ENCODE measurements around the gene OSBPL5. TPM values are rescaled to one million over a fixed set of nuclear protein-coding genes. Genes with fewer than 3 reads are reported as not detected.

OSBPL5 gene
- total RNA-seq, 1 donor from 2014 or later = 115 TPM

DNA sequence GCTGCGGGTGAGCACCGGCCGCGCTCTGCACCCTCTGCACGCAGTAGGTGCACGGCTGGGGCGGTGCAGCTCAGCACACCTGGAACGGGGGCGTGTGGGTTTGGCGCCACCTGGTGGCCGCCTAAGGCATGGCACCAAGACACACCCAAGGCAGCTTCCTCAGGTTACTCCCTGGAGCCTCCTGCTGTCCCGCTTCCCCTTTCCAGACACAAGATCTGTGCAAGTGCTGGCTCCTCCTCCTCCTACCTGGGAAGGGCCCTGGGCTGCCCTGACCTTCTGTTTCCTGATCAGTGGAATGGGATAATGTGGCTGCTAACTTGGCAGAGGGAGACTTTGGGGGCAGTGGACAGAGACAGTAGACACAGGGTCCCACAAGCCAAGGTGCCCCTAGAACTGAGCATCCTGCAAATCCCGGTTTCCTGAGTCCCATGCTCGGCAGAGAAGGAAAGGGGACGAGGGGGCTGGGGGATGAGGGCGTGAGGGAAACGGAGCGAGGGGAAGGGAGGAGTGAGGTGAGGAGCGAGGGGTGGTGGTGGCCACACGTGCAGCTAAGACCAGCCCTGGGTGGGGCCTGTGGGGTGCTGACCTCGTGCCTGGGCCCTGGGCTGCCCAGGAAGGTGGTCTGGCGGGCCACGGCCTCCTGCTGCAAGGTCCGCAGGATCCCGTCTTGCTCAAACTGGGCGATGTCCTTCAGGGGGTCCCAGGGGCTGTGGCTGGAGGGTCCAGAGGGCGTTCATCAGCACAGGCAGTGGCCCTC, 73.1 kb downstream of the OSBPL5 start:
- Mint-ChIP-seq H3K27me3 (ENCODE audit: unreplicated experiment) (peaks cover 7% of the 10 kb centered on the region), H3K27ac (ENCODE audit: unreplicated experiment) (no peak overlapping the region), H3K36me3 (ENCODE audit: unreplicated experiment) (no peaks in the 10 kb centered on the region), H3K4me3 (ENCODE audit: unreplicated experiment) (no peak overlapping the region), H3K4me1 (ENCODE audit: low read depth, unreplicated experiment) (peaks cover 15% of the 10 kb centered on the region), H3K9me3 (ENCODE audit: unreplicated experiment) (peaks cover 6% of the 10 kb centered on the region)
- peak; percentile 75 for DNase-seq
- TF ChIP-seq, protein P1, sequence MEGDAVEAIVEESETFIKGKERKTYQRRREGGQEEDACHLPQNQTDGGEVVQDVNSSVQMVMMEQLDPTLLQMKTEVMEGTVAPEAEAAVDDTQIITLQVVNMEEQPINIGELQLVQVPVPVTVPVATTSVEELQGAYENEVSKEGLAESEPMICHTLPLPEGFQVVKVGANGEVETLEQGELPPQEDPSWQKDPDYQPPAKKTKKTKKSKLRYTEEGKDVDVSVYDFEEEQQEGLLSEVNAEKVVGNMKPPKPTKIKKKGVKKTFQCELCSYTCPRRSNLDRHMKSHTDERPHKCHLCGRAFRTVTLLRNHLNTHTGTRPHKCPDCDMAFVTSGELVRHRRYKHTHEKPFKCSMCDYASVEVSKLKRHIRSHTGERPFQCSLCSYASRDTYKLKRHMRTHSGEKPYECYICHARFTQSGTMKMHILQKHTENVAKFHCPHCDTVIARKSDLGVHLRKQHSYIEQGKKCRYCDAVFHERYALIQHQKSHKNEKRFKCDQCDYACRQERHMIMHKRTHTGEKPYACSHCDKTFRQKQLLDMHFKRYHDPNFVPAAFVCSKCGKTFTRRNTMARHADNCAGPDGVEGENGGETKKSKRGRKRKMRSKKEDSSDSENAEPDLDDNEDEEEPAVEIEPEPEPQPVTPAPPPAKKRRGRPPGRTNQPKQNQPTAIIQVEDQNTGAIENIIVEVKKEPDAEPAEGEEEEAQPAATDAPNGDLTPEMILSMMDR (IDR thresholded peaks at IDR 0.05; ENCODE audit: partially characterized antibody, unreplicated experiment) = peak; percentile 100

DNA sequence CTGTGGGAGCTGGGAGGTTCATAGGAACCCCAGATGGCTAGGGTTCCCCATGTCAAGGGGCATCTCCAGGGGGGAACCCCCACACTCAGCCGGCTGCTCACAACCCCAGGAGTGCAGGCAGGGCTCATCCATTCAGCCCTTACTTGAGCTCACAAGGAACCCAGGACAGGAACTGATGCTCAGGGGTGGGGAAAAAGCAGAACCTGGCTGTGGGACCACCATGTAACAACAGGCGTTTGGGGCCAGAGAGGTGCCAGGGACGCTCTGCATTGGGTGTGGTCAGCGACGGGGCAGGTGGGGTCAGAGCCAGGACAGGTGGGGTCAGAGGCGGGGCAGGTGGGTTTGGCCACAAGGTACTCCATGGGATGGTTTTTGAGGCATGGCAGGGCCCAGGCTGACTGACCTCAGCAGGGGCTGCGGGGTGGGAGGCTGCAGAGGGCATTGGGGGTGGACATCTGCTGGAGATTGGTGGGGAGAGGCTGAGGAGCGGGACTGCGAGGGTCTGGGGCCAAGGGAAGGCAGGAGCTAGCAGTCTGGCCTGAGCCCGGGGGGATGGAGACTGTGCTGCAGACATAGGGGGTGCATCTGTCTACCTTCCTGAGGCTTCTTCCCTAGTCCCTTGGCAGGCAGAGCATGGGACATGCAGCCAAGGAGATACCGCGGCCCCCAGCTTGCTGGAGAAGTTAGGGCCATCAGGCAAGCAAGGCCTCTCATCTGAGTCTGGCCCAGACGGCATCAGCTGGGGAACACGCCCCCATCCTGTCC, 73.8 kb downstream of the OSBPL5 start:
- Mint-ChIP-seq H3K36me3 (ENCODE audit: unreplicated experiment) (no peaks in the 10 kb centered on the region), H3K27ac (ENCODE audit: unreplicated experiment) (no peak overlapping the region), H3K4me1 (ENCODE audit: low read depth, unreplicated experiment) (peaks cover 15% of the 10 kb centered on the region), H3K4me3 (ENCODE audit: unreplicated experiment) (no peak overlapping the region), H3K9me3 (ENCODE audit: unreplicated experiment) (peaks cover 7% of the 10 kb centered on the region), H3K27me3 (ENCODE audit: unreplicated experiment) (peaks cover 8% of the 10 kb centered on the region)
- TF ChIP-seq, protein P1 (IDR thresholded peaks at IDR 0.05; ENCODE audit: partially characterized antibody, unreplicated experiment) = no peak
- no peak for DNase-seq

DNA sequence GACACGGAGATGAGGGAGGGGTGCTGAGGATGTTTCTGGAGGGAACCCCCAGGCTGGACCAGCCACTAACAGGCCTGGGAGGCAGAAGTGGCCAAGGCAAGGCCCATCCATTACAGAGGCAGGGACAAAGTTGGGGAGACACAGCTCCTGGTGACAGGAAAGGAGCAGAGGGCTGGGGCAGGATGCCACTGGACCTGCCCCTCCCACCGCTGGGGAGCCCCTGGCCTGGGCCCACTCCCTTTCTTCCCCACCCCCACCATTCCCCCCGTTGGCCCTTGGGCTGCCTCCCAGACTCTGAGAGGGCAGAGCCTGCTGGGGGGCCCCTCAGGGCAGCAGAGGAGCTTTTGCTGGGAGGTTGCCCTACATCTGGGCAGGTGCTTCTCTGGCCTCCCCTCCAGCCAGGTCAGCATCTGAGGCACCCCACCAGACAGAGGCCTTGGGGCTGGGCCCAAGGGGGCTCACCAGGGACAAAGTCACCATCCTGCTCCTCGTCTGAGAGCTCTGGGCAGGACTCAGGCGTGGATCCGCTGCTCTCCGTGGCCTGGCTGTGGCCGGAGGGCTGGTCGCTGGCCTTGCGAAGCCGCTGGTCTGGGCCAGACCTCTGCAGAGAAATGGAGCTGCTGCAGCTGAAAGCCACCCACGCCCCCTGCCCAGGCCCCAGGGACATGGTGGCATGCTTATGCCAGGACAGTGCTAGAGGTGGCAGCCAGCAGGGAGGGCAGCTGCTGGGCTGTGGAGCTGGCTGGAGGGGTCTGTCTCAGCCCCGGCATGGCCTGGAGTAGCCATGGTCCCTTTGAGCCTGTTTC, 74.8 kb downstream of the OSBPL5 start:
- Mint-ChIP-seq H3K36me3 (ENCODE audit: unreplicated experiment) (no peaks in the 10 kb centered on the region), H3K27ac (ENCODE audit: unreplicated experiment) (no peak overlapping the region), H3K27me3 (ENCODE audit: unreplicated experiment) (peaks cover 10% of the 10 kb centered on the region), H3K4me3 (ENCODE audit: unreplicated experiment) (no peak overlapping the region), H3K9me3 (ENCODE audit: unreplicated experiment) (peaks cover 9% of the 10 kb centered on the region), H3K4me1 (ENCODE audit: low read depth, unreplicated experiment) (peaks cover 10% of the 10 kb centered on the region)
- TF ChIP-seq, protein P1 (IDR thresholded peaks at IDR 0.05; ENCODE audit: partially characterized antibody, unreplicated experiment) = no peak
- DNase-seq = no peak

DNA sequence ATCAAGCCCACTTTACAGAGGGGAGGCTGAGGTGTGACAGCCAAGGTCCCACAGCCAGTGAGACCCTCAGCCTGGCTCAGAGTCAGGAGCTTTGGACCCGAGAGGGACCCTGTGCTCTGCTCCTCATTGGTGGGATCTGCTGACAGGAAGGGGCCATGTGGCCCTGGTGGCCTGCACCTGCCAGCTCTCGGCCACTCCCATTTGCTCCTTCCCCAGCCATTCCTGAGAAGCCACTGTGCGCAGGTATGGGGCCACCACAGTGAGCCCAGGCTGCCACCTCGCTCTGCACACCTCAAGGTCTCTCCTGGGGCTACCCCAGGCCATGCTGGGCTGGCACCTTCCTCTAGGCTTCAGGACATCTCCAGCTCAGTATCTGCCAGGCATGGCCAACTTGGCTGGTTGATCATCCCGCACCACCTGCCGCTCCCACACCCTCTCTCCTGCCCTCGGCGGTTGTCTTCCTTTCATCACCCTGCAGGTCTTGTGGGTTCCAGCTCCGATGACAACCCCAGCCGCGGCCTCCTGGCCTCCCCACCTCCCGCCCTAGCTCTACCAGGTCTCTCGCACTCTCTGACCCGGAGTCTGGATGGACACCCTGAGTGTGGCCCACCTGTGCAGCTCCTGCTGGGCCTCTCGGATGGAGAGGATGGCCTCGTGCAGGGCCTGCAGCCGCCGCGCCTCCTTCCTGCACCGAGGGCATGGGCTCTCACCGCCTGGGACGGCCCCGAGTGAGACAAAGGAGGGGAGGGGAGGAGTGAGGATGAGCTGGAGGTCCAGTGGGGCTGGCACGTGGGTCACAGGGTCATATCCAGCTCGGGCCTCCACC, 75.7 kb downstream of the OSBPL5 start:
- TF ChIP-seq, protein P1 (IDR thresholded peaks at IDR 0.05; ENCODE audit: partially characterized antibody, unreplicated experiment) = no peak
- Mint-ChIP-seq H3K27me3 (ENCODE audit: unreplicated experiment) (peaks cover 10% of the 10 kb centered on the region), H3K27ac (ENCODE audit: unreplicated experiment) (no peak overlapping the region), H3K4me3 (ENCODE audit: unreplicated experiment) (no peak overlapping the region), H3K36me3 (ENCODE audit: unreplicated experiment) (no peaks in the 10 kb centered on the region), H3K4me1 (ENCODE audit: low read depth, unreplicated experiment) (peaks cover 6% of the 10 kb centered on the region), H3K9me3 (ENCODE audit: unreplicated experiment) (peaks cover 5% of the 10 kb centered on the region)
- DNase-seq = no peak
